NCI-H146 treated with DMSO at 0.1 percent for 48 hours (cell line): ENCODE data around the gene FMNL3.
"Not testable (repeated sequence)": the region's sequence is repeated elsewhere in the genome, so short reads cannot be mapped to it uniquely, and the experiment has no call there.

ENCODE experiments used
- DNase-seq: peaks from one replicate; lab custom pipeline; 2025; ENCODE audit not compliant: unreplicated experiment; lab: John Stamatoyannopoulos, UW

Gene FMNL3

GRCh38 chr12:49635036-49635435 is 72.2 kb downstream of the FMNL3 start:
- DNase-seq: no peak

- no peak for DNase-seq
These were observed 73.4 kb downstream of the FMNL3 start for GRCh38 chr12:49633703-49634345.

GRCh38 chr12:49632986-49633702 is 74.1 kb downstream of the FMNL3 start:
- no peak for DNase-seq

- DNase-seq: no peak
These were observed 74.8 kb downstream of the FMNL3 start for GRCh38 chr12:49632401-49632800.

- DNase-seq: no peak
These were observed 75.8 kb downstream of the FMNL3 start for GRCh38 chr12:49631336-49631907.

- no peak for DNase-seq
These were observed 79.3 kb downstream of the FMNL3 start for GRCh38 chr12:49627752-49628360.

- DNase-seq: no peak
These were observed 80.4 kb downstream of the FMNL3 start for GRCh38 chr12:49626836-49627235.

GRCh38 chr12:49626169-49626835 is 80.9 kb downstream of the FMNL3 start:
- no peak for DNase-seq

- no peak for DNase-seq
These were observed 82.2 kb downstream of the FMNL3 start for GRCh38 chr12:49624921-49625577.

- peak; percentile 75 for DNase-seq
These were observed 83.9 kb downstream of the FMNL3 start, which contains the start of gene PRPF40B for GRCh38 chr12:49623142-49623904. TSS of gene PRPF40B (plus strand) at chr12:49623561. CDS start at chr12:49623591, 30 bp downstream.

GRCh38 chr12:49622501-49623141 is 84.6 kb downstream of the FMNL3 start:
- peak; percentile 41 for DNase-seq

- DNase-seq: no peak
These were observed 85.3 kb downstream of the FMNL3 start for GRCh38 chr12:49621651-49622500.

- no peak for DNase-seq
These were observed 87.9 kb downstream of the FMNL3 start for GRCh38 chr12:49619286-49619685.

GRCh38 chr12:49618576-49618975 is 88.6 kb downstream of the FMNL3 start:
- no peak for DNase-seq

- no peak for DNase-seq
These were observed 90.5 kb downstream of the FMNL3 start for GRCh38 chr12:49616533-49617219.

- DNase-seq: no peak
These were observed 91.5 kb downstream of the FMNL3 start for GRCh38 chr12:49615725-49616124.

- DNase-seq: no peak
These were observed 95.0 kb downstream of the FMNL3 start for GRCh38 chr12:49612210-49612609.

GRCh38 chr12:49610785-49611184 is 96.4 kb downstream of the FMNL3 start:
- DNase-seq: not testable (repeated sequence)
